Fibroblast of mammary gland (primary cell): Measurements from ENCODE around the gene CDK15.

ENCODE experiments used
- DNase-seq: peaks from one replicate; pipeline ENCODE4 v3.0.0-alpha.2; 2010; ENCODE audit warnings: low read depth
- H3K4me3 ChIP-seq: 2 replicates; pipeline ENCODE4 v1.5.1; 2011; ENCODE audit warnings: low read depth, mild to moderate bottlenecking, low read length, moderate library complexity; ENCODE audit not compliant: control insufficient read depth
- CTCF ChIP-seq: conservative IDR thresholded peaks from 2 replicates; pipeline ENCODE4 v1.5.1; 2011; ENCODE audit warnings: low read depth, low read length, inconsistent platforms; ENCODE audit not compliant: control insufficient read depth, insufficient read depth

CDK15 gene

GRCh38 chr2:201890453-201890852, 84.1 kb downstream of the CDK15 start:
- TF ChIP-seq CTCF: no peak
- peak; percentile 74 for DNase-seq
- no peak overlapping the region for H3K4me3 ChIP-seq

- DNase-seq: no peak
- no peak for TF ChIP-seq CTCF
Measured at GRCh38 chr2:201891676-201892075, 85.3 kb downstream of the CDK15 start.

GRCh38 chr2:201892516-201892915, 86.2 kb downstream of the CDK15 start:
- no peak for DNase-seq
- H3K4me3 ChIP-seq: no peak overlapping the region
- TF ChIP-seq CTCF: no peak

More at GRCh38 chr2:201891676-201892075, 85.3 kb downstream of the CDK15 start:
- H3K4me3 ChIP-seq: no peak overlapping the region

- TF ChIP-seq CTCF: no peak
- no peak overlapping the region for H3K4me3 ChIP-seq
- no peak for DNase-seq
Measured at GRCh38 chr2:201900362-201900761, 94.0 kb downstream of the CDK15 start.

GRCh38 chr2:201901786-201902185, 95.4 kb downstream of the CDK15 start:
- TF ChIP-seq CTCF: no peak
- DNase-seq: no peak
- H3K4me3 ChIP-seq: no peak overlapping the region

- TF ChIP-seq CTCF: no peak
- DNase-seq: peak; percentile 35
- no peak overlapping the region for H3K4me3 ChIP-seq
Measured at GRCh38 chr2:201904538-201905420, 98.4 kb downstream of the CDK15 start.
